Activated gamma-delta T cell treated with Interleukin-2 at 50 U/mL for 16 hours (primary cell): Measurements from ENCODE around the gene DBX1.
A peak's percentile ranks its signal among the peaks of the same experiment; 100 is the strongest.
"Not testable (repeated sequence)": the region's sequence is repeated elsewhere in the genome, so short reads cannot be mapped to it uniquely, and the experiment has no call there.

Experiments used
- DNase-seq: peaks from one replicate; pipeline ENCODE4 v3.0.0-alpha.2; 2020

The DBX1 gene

DNA sequence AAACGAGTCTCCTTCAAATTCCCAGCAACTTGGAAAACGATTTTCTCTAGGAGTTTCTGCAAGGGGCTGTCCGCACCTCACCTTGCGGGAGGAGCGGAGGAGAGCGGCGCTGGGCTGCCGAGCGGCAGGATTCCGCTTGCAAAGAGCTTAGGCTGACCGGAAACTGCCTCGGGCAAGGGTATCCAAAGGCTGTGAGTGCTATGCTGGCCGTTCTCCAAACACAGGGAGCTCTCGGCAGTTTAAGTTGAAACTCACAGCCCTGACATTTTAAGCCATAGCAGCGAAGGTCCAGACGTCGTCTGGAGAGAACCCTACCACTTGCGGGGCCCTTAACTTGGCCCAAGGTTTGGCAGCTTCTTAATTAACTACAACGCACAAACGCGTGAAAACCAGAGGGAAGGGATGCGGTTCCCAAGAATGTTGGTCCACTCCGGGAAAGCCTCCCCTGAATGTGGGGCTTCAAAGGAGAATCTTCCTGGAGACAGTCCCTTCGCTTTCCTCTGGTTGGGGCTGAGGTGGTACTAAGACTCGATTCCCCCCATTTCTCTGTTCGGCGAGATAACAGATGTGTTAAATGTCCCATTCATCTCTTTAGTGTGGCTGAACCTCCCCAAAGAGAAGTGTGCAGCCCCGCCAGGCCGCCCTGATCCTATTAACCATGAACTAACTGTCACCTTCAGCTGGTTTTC, 1.1 kb upstream of the DBX1 start:
- no peak for DNase-seq

DNA sequence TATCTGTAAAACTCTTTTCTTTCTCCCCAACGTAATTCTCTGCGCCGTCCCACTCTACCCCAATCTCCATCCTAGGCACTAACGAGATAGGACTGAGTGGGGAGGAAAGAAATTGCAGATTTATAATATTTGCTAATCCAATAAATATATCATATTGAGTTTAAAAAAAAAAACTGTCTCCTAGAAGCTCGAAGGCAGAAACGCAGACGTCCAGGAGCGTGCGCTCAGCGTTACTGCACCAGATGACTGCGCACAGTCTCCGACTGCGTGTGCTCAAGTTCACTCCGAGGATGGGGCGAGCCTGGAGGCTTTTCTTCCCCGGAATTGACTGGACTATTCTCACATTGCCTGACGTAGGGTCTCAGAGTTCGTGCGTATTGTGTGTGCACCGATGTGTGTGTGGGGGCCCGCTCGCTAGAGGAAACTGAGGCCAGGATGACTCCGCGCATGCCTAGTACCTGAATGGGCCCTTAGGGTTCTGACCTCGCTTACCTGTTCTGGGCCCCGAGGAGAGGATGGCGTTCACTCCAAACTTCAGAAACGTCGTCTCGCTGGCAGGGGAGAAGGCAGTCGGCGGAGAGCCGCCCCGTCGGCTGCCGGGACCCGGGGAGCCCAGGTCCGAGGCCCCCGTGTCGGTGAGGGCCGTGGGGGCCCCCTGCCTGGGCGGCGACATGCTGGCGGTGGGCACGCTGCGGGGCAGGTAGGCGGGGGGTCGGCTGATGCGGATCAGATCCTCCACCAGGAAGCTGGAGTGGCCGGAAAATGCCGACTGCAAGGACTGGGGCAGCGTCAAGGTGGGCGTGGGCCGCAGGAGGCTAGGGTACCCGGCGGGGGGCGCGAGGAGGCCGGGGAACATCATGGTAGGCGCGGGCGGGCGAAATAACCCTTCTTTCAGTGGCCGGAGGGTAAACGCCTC, 551 bp downstream of the DBX1 start:
- DNase-seq: no peak

DNA sequence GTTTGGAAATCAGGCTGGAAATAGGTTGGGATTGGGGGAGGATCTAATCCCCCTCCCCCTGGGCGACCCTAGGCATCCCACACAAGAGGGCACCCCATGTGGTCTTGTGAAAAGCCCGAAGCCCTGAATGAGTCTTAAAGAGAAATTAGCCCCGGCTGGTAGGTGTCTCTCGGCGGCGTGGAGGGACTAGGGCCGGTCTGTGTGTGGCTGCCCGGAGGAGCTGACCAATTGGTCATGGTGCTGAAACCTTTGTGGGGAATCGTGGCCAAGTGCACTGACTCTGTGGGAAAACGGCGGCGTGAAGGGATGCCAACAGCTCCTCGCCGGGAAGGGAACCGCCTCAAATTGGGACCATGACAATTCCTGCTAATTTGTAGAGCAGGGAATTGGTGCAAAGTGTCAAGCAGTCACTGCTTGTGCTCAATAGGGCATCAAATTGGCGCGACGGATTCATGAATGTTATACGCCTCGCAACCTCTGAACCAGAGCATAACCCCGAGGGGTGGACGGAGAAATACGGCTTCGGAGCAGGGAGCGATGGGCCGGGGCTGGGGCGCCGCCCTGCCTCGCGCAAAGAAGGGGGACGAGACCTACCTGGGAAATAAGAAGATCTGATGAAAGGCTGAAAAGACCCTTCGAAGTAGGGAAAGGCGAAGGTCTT, 1.5 kb downstream of the DBX1 start:
- no peak for DNase-seq

DNA sequence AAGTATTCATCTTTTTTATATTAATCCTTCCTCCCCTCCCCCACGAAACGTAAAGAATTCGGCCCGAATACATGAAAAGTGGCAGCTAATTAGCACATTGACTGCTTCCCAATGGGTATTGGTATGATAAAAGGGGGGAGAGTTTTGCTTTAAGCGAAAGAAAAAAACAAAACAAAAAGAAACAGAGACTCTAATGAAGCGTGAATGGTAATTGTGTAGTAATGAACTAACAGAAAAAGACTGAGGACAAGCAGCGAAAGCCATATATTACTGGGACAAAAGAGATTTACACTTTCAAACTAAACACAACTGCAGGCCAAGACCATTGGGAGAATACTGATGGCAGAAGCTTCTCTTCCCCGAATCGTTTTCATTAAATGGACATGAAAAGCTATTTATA, 2.5 kb downstream of the DBX1 start:
- DNase-seq: no peak

DNA sequence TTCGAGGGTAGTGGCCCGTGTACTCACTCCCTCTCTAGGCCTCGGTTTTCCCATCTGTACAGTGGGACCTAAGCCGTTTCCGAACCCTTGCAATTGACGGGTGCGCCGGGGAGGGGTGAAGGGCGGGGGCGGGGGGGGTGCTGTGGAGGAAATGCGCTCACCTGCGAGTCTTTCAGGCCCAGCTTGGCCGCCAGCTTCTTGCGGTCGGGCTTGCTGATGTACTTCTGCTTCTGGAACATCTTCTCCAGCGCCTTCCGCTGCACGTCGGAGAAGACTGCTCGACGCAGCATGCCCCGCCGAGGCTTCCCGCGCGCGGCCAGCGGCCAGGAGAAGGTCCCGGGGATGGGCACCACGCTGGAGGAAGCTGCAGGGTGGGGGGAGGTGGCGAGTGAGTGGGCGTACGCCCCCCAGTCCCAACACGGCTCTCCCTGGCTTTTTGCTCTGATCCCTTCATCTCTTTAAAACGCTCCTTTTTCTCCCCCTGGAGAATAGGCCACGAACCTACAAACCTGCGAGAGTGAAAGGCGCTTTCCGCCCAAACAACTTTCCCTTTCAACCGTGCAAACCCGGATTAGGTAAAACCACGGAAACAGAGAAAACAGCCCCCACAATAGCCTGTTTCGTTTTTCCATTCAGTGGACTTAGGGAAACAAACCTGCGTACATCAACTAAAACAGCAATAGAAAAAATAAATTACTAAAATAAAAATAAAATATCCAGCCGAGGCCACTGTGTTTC, 3.2 kb downstream of the DBX1 start:
- peak; percentile 13 for DNase-seq

DNA sequence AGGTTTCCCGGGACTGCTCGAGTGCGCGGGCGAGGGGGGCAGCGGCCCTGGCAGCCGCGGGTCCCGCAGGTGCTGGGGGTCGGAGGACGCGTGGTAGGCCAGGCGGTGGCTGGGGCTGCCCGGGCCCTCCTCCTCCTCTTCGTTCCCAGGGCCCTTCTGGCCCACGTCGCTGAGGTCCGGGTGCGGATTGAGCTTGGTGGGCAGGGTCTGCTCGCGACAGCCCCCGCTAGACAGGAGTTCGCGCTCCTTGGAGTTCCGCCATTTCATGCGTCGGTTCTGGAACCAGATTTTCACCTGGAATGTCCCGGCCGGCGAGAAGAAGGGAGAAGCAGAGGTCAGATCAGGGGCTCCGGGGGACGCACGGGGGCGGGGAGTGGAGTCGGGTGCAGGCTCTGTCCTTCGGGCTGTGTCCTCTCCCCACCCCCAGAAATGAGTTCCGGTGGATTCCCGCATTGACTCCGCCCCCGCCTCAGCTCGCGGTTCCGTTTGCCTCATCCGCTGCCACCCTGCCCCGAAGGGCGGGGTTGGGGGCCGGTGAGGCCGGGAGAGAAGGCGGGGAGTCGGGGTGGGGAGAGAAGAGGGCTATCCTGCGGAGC, 3.9 kb downstream of the DBX1 start:
- DNase-seq: peak; percentile 34

DNA sequence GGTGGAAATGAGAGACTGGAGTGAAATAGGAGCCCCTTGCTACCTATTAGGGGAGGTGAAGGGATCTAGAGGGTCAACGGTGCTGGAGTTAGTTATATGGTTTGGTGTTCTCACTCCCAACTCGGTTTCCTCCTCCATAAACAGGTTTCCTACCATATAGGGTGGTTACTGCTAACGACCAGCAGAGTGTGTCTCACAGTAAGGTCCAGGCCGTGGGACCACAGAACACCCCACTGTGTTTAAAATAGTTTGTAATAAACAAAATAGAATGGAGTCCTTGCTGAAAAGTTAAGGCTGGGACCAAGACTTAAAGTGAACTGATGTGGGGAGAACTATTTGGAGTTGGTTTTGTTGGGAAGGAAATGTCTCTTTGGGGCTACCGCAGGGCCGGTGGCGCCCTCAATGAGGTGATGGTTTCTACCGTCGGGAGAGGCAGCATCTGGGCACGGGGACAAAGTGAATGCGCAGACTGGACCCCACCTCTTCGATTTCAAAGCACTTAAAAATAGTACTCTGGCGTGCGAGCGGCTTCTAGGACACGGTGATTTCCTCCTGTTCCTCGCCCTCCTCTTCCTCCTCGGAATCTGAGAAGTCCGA, 4.5 kb downstream of the DBX1 start:
- DNase-seq: no peak

DNA sequence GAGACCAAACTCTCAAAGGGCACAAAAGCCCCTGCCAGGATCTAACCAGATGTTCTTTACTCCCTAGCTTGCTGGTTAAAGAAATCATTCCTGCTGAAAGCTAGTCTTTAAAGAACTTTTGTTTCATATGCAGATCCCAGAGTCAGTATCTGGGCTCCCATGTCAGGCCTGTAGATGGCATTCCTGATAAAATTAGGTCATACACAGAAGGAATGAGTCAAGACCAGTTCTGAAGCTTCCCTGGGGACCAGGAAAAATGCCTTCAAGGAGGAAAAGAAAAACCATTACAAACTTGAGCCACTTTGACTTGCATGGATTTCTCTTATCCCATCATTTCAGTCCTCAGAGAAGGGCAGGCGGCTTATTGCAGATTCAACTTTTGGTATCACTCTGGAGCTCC, 5.9 kb downstream of the DBX1 start:
- no peak for DNase-seq

DNA sequence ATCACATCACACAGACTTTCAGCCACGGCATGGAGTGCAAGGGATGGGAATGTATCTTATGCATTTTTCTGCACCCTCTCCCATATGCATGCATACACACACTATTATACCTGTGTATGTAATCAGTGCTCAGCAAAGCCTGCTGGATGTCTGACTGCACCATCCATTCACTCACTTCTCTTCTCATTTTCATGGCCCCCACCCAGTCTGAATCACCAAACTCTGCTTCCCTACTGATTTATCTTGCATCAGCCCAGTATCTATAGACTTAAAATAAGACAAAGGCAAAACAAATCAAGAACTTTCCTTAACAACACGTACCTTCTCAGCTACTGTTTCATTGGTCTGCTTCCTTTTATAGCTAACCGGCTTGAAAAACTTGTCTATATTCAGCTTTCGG, 21.6 kb downstream of the DBX1 start:
- no peak for DNase-seq

DNA sequence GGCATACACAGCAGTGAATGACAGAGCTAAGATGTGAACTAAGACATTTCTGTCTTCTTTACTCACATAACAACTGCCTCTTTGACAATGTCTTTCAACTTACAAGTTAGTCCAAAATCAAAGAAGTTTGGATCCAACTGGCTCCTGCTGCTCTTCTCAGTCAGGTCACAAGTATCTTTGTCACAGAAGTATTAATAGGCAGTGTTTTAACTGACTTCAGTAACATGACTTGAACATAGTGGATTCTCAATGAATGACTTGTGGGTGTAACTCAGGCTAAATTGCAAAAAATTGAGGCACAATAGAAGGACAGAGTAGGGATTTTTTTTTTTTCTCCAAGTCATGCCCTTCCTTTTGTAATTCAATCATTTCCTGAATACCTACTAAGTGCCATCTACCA, 22.6 kb downstream of the DBX1 start:
- no peak for DNase-seq

DNA sequence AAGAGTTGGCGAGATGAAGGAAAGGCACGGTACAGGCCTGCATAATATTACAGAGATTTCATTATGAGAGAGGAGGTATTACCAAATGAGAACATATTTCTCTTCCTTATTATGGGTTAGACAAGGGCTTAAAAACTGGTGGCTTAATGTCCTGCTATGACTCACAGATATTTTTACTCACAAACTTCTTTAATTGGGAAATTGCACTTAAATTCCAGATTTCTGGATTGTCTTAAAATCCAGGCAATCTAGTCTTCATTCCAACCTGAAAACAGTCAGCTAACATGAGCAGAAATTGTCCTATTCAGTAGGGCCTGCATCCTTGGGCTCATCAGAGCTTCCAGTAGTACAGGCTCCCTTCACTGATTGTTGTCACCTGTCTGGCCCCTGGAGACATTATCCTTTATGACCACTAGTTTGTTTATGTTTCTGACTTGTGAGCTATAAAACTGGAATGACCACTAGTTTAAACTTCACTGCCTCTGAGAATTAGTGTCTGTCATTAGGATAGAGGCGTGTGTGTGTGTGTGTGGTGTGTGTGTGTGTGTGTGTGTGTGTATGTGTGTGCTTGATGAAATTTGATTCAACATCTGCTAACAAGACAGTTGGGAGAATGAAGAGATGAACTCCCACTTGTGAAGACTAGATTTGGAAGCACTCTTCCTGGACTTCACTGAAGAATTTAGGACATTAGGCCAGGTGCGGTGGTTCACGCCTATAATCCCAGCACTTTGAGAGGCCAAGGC, 25.1 kb downstream of the DBX1 start:
- no peak for DNase-seq

DNA sequence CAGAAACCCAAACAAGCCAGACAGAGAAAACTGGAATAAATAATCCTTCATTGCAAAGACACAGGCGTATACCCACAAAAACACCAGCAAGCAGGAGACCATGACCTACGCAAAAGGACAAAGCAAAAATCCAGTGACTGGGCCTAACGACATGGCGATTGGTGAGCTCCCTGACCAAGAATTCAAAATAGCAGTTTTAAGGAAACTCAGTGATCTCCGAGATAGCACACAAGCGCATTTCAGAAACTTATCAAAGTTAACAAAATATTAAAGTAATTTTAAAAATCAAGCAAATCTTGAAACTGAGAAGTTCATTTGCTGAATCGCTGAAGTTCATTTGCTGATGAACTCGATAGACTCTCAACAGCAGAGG, 27.6 kb downstream of the DBX1 start:
- no peak for DNase-seq

DNA sequence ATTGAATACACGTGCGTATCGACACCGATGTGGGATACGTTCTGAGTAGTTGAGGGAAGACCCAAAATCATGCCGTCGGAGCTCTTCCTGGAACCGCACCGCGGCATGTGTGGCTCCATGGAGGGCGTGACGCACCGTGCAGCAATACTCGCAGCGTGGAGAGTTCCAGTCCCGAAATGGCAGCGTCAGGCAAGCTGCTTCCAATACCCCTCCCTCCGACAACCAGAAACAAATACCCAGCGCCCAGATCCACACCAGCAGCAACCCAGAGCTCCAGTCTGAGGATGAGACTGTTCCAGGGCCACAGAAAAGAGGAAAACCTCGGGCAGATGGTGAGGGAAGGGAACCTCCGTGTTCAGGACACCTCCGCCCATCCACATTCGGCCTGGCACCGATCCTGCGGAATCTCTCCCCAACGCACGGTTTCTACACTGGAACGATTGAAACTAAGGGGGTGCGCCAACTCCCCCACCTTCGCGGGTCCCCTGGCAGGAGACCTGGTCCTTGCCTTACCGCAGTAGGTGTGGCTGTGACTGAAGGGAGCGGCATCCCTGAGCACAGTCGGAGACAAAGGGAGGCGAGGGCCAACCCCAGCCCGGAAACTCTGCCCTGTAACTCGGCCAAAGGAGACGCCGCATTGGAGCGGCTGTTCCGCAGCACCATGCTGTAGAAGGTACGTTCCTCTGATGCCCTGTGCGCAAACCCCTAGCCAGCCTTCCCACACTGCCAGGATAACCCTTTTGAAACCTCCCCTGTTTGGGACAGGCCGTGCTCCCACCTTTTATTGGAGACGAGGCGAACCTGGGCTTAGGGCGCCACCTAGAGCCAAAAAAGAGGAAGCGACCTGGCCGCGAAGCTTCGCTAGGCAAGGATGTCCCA, 28.2 kb downstream of the DBX1 start:
- peak; percentile 24 for DNase-seq

DNA sequence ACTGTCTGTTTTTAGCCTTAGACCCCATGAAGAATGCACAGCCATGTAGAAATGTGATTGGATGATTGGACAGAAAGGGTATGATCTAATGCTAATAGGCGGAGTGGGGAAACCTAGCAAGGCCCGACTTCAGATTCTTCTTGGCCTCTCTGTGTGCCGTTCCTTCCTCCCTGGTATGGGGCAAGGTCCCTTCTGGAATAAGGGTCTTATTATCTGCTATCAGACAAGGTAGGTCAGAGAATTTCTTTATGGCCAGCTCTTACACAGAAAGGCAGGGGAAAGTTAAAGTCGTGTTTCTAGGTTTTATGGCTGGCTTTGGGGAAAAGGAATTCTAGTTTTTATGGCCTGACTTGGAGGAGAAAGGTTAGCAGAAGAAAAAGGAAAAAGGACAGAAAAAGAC, 30.6 kb downstream of the DBX1 start:
- DNase-seq: no peak

DNA sequence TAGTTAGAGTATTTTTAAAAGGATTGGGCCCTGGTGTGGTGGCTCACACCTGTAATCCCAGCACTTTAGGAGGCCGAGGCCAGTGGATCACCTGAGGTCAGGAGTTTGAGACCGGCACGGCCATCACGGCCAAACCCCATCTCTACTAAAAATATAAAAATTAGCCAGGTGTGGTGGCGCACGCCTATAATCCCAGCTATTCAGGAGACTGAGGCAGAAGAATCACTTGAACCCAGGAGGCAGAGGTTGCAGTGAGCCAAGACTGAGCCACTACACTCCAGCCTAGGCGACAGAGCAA, 31.8 kb downstream of the DBX1 start:
- DNase-seq: not testable (repeated sequence)

DNA sequence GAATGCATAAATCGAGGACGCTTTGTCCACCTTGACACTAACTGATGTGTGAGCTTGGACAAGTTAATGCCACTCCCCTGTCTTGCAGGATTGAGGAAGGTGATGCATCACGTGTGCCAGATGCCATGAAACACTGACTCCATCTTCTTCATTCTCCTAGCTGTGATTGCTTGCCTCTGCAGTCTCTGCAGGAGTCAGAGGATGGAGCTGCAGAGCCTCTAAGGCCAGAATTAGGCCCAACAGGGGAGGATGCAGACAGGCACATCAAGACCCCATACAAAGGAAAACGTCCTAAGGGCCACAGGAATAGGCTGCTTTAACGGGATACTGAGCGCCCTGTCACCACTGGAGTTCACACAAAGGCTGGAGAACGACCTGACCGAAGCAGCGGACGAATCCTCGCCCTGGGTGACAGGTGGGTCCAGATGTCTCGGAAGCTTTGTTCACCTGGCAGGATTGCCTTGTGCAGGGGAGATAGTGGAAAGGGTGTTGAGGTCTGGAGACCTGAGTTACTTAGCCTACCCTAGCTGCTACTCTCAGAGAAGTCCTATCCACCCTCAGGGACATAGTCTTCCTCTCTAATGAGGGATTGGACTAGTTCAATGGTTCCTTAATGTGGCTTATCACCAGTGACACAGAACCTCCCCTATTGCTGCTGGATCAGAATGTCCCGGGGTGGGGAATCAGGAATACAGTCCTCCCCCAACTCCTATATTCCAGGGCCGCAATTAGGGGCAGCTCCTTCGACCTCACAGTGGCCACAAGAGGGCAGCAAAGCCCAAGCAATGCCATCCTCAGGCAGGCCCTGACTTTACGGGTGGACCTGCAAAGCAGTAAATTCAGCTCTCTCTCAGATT, 32.4 kb downstream of the DBX1 start:
- DNase-seq: peak; percentile 70

DNA sequence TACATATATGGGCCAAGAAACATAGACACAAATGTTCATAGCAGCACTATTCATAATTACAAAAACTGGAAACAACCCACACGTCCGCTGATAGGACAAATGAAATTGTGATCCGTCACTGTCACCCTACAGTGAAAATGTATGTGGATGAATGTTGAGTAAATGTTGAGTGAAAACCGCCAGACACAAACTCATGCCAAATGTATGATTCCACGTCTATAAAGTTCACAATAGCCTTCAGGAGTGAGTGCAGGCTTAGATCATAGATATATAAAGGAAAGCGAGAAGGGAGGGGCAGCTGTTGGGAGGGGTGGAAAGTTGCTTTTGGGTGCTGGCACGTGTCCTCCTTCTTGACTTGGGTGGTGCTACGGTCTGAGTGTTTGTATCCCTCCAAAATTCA, 33.6 kb downstream of the DBX1 start:
- DNase-seq: no peak

DNA sequence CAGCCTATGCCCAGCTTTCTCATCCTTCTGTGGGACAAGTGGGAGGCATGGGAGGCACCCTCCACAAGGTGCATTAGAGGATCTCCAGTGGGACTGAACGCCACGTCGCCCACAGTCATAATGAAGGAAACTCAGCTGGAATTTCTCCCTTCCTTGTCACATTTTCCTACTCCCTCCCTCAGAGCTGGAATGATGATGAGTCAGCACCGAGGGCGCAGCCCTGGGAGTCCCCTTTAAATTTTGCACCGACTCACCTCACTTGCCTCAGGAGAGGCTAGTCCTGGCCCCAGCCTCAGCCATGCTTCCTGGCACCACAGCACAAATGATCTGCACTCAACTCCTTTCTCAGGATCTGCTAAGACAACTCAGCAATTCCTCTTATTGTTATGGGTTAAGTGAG, 34.3 kb downstream of the DBX1 start:
- no peak for DNase-seq

DNA sequence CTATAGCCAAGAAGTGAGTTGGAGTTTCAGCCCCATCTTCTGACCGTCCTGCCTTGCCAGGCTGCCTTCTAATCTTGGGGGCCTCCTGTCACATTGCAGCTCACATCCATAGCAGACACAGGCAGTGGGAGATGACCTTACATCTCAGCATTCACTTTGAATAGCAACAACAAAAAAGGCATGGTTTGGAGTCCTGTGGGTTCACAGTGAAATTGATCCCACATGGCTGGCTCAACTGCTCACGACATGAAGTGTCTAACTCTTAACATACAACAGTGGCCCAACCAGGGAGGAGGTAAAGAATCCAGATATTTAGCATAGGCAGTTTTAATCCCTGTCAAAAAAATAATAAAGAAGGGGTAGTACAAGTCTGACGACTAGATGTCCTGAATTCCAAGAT, 38.1 kb downstream of the DBX1 start:
- DNase-seq: no peak
